GM18907 (cell line): ENCODE measurements around the gene YPEL2.

Experiments
- ATAC-seq: cut with Tn5 transposase; IDR thresholded peaks from one replicate; pipeline ENCODE4 v1.9.1; 2021; ENCODE audit warnings: mild to moderate bottlenecking, moderate library complexity; ENCODE audit not compliant: unreplicated experiment

YPEL2 gene

GRCh38 chr17:59427996-59428395 lies 96.5 kb downstream of the YPEL2 start:
- ATAC-seq: no peak

- ATAC-seq: no peak
Observed at GRCh38 chr17:59428916-59429485, 97.5 kb downstream of the YPEL2 start.

- no peak for ATAC-seq
Observed at GRCh38 chr17:59431601-59432000, 100.1 kb downstream of the YPEL2 start.

- no peak for ATAC-seq
Observed at GRCh38 chr17:59432657-59433056, 101.2 kb downstream of the YPEL2 start.

- no peak for ATAC-seq
Observed at GRCh38 chr17:59433586-59433985, 102.1 kb downstream of the YPEL2 start.

- no peak for ATAC-seq
Observed at GRCh38 chr17:59434429-59434828, 103.0 kb downstream of the YPEL2 start.

- ATAC-seq: no peak
Observed at GRCh38 chr17:59435238-59435637, 103.8 kb downstream of the YPEL2 start.

- no peak for ATAC-seq
Observed at GRCh38 chr17:59436900-59437299, 105.4 kb downstream of the YPEL2 start.

GRCh38 chr17:59437791-59438281 lies 106.4 kb downstream of the YPEL2 start:
- no peak for ATAC-seq

- no peak for ATAC-seq
Observed at GRCh38 chr17:59439262-59439661, 107.8 kb downstream of the YPEL2 start.

GRCh38 chr17:59439741-59440211 lies 108.3 kb downstream of the YPEL2 start:
- ATAC-seq: no peak

GRCh38 chr17:59440757-59441463 lies 109.5 kb downstream of the YPEL2 start:
- peak; percentile 74 for ATAC-seq

- no peak for ATAC-seq
Observed at GRCh38 chr17:59441464-59442096, 110.1 kb downstream of the YPEL2 start.

- no peak for ATAC-seq
Observed at GRCh38 chr17:59443106-59443505, 111.7 kb downstream of the YPEL2 start.
